ENCODE results near the gene LSG1.

- TF ChIP-seq CTCF (IDR thresholded peaks at IDR 0.05), result no peak
- no peak for TF ChIP-seq ZFX (IDR thresholded peaks at IDR 0.05; ENCODE audit: borderline replicate concordance)
Observed at GRCh38 chr3:194657439-194657838, 14.6 kb downstream of the LSG1 start.

All from 22Rv1 (cell line).